Small intestine (tissue), 7 donors: Measurements from ENCODE around the gene ARL16. TPM values are rescaled to one million over a fixed set of nuclear protein-coding genes. Genes with fewer than 3 reads are reported as not detected.
"Not testable (repeated sequence)": the region's sequence is repeated elsewhere in the genome, so short reads cannot be mapped to it uniquely, and the experiment has no call there.

ENCODE experiments used
- DNase-seq, 2 donors: peaks; one replicate each; pipeline versions ENCODE4 v3.0.0 to v3.0.0-alpha.2; 2013
- FAIRE-seq: peaks from 2 replicates; lab custom pipeline; 2012; peaks lifted over from hg19 to GRCh38; lab: Jason Lieb, UNC
- H3K27ac ChIP-seq, 3 donors: one replicate each; pipeline ENCODE4 v1.5.1; 2013; ENCODE audit warnings: low read length in 2 of 3, mild to moderate bottlenecking in 2 of 3, control low read depth in 1 of 3, inconsistent platforms in 1 of 3, low read depth in 1 of 3, moderate library complexity in 1 of 3
- H3K27me3 ChIP-seq, 3 donors: one replicate each; pipeline ENCODE4 v1.6.1; 2013; ENCODE audit warnings: low read length in 3 of 3, inconsistent platforms in 1 of 3; ENCODE audit not compliant: control insufficient read depth in 3 of 3, insufficient read depth in 3 of 3
- H3K36me3 ChIP-seq, 3 donors: one replicate each; pipeline ENCODE4 v1.6.1; 2013; ENCODE audit warnings: low read length in 3 of 3, inconsistent platforms in 1 of 3, low read depth in 1 of 3, mild to moderate bottlenecking in 1 of 3, moderate library complexity in 1 of 3; ENCODE audit not compliant: control insufficient read depth in 3 of 3, insufficient read depth in 2 of 3
- H3K4me1 ChIP-seq, 3 donors: one replicate each; pipeline ENCODE4 v1.6.1; 2013; ENCODE audit warnings: low read length in 2 of 3, inconsistent platforms in 1 of 3, low read depth in 1 of 3, mild to moderate bottlenecking in 1 of 3, moderate library complexity in 1 of 3; ENCODE audit not compliant: control insufficient read depth in 3 of 3, insufficient read depth in 2 of 3
- H3K4me3 ChIP-seq, 3 donors: one replicate each; pipeline ENCODE4 v1.5.1; 2013; ENCODE audit warnings: low read length in 3 of 3, control low read depth in 1 of 3, inconsistent platforms in 1 of 3, low read depth in 1 of 3, mild to moderate bottlenecking in 1 of 3, moderate library complexity in 1 of 3
- H3K9me3 ChIP-seq, 2 donors: one replicate each; pipeline ENCODE4 v1.6.1; 2013; ENCODE audit warnings: low read depth in 1 of 2, low read length in 1 of 2; ENCODE audit not compliant: control insufficient read depth in 2 of 2, insufficient read depth in 1 of 2
- WGBS, 3 donors: extraction: QIAGEN DNeasy Blood & Tissue Kit; methylation state at CpG; one replicate each; pipeline ENCODE4 v1.1.7; 2013; 5-methylcytosine and 5-hydroxymethylcytosine counted together
- polyA plus RNA-seq, 4 donors: library from polyadenylated mRNA; stranded (reverse) in 3 of 4; unstranded in 1 of 4; fragments of 200-250 nt in 3 of 4; fragments of 120-200 nt in 1 of 4; gene quantifications; one replicate each; pipeline versions ENCODE4 v1.2.1 to v1.2.3, GENCODE V29; 2013
- donor health status: healthy with polysubstance abuse.
- donor health status: control.
- donor health status: control.
- donor health status: Bipolar disorder and iron deficiency.
- donor health status: healthy.

ARL16 gene
- polyA plus RNA-seq, 4 donors: 34.1 to 76.9 (median 51.4) TPM

DNA sequence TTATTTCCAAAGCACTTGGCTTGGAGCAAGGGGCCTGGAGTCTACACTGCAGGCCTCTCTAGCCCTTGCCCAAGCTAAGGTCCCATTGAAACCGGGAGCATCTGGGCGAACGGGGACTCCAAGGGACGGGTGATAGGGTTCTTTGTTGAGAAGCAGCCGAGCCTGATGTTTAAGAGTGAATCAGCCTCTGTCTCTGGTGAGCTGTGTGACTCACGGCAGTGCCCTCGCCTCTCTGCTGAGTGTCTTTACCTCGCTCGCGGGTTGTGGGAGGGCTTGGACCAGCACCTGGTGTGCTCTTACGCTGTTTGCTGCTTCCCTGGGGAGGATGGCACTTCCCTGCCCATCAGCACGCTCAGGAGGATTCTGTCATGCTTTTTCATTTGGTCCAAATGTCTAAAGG lies 1.5 kb upstream of the ARL16 start:
- Histone ChIP-seq H3K36me3 (peaks cover 3 to 73% (median 15%) of the 10 kb centered on the region in 3 donors), H3K27ac (no peak overlapping the region), H3K27me3 (no peaks in the 10 kb centered on the region), H3K4me3 (peak overlapping the region in 2 of 3 donors; percentile 95 to 97), H3K4me1 (peaks cover 0 to 13% (median 4%) of the 10 kb centered on the region in 3 donors), H3K9me3 (no peaks in the 10 kb centered on the region)
- WGBS, 3 donors: 53 to 69% (median 60%) methylated on average over 12 of the region's 12 CpGs
- no peak for FAIRE-seq
- DNase-seq: no peak

DNA sequence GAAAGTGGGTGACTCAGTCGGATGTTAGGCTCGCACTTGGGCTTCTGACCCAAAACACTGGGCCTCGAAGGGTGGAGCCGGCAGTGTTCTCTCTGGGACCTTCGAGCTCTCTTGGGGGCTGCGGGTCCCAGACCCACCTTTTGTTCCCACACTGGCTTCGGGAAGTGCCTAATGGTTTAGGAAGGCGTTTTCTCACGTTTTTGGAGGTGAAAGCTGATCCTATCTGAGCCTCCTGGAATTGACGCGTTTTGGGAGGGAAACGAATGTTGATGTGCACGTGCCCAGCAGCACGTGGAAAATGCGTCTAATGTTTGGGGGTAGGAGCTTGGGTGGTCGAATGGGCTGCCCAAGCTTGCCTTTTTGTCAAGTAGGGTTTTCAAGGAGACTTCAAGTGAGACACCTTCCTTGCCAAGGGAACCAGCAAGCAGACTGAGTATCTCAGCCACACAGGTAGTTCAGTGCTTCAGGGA lies 880 bp upstream of the ARL16 start:
- Histone ChIP-seq H3K4me3 (peak overlapping the region; percentile 95 to 98 (median 97)), H3K27me3 (no peaks in the 10 kb centered on the region), H3K9me3 (no peaks in the 10 kb centered on the region), H3K36me3 (peaks cover 3 to 71% (median 14%) of the 10 kb centered on the region in 3 donors), H3K27ac (peak overlapping the region in 2 of 3 donors; percentile 75 to 82), H3K4me1 (peaks cover 0 to 13% (median 4%) of the 10 kb centered on the region in 3 donors)
- FAIRE-seq (no peak), DNase-seq (peak; percentile 12 to 30)
- 1 to 2% (median 1%) methylated on average over 16 of the region's 16 CpGs for WGBS, 3 donors

GRCh38 chr17:81683208-81683583 lies 401 bp downstream of the ARL16 start:
- 0 to 1% (median 0%) methylated on average over 17 to 37 of the region's 37 CpGs for WGBS, 3 donors

DNA sequence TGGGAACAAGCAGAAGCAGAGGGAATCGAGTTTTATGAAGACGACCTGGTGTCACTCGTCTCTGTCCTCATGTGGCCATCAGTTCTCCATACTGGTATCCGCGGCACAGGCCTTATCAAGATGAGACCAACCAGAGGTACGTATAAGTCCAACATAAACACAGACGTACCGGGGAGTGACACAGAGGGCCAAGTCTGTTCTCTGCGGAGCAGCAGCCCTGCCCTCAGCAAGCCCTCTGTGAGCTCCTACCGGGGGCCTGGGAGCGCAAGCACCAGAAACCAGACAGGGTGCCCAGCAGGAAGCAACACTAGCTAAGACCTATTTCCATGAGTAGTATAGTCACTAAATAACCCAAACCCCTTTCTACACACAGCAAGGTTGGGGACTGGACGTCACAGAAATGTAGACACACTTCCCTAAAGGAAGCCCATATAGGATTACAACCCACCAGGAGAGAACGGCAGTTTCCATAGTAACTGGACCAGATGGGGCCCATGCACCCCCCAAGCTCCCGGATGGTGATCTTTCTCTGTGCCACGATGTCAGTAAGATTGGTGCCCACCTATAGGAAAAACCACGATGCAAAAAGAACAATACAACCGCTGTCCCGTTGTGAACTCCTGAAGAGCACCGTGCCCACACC lies 911 bp downstream of the ARL16 start:
- H3K27ac ChIP-seq: peak overlapping the region in 1 of 3 donors; percentile 64
- no peak for FAIRE-seq
- no peaks in the 10 kb centered on the region for H3K27me3 ChIP-seq
- peak in 1 of 2 donors; percentile 19 for DNase-seq
- no peaks in the 10 kb centered on the region for H3K9me3 ChIP-seq
- H3K4me1 ChIP-seq: peaks cover 0 to 13% (median 4%) of the 10 kb centered on the region in 3 donors
- H3K36me3 ChIP-seq: peaks cover 0 to 53% (median 7%) of the 10 kb centered on the region in 3 donors
- 30 to 41% (median 36%) methylated on average over 18 to 19 of the region's 19 CpGs for WGBS, 3 donors
- peak overlapping the region; percentile 81 to 97 (median 95) for H3K4me3 ChIP-seq

More at GRCh38 chr17:81683208-81683583, 401 bp downstream of the ARL16 start:
- Histone ChIP-seq H3K4me3 (peak overlapping the region; percentile 81 to 97 (median 95)), H3K27ac (peak overlapping the region in 2 of 3 donors; percentile 62 to 64), H3K27me3 (no peaks in the 10 kb centered on the region), H3K4me1 (peaks cover 0 to 13% (median 4%) of the 10 kb centered on the region in 3 donors), H3K36me3 (peaks cover 0 to 58% (median 7%) of the 10 kb centered on the region in 3 donors), H3K9me3 (no peaks in the 10 kb centered on the region)
- DNase-seq (no peak), FAIRE-seq (no peak)

GRCh38 chr17:81681672-81682071 lies 1.9 kb downstream of the ARL16 start:
- DNase-seq: no peak
- FAIRE-seq: no peak
- Histone ChIP-seq H3K27me3 (no peaks in the 10 kb centered on the region), H3K27ac (no peak overlapping the region), H3K36me3 (peaks cover 0 to 43% (median under 1%) of the 10 kb centered on the region in 3 donors), H3K4me3 (no peak overlapping the region), H3K4me1 (peaks cover 0 to 13% (median 4%) of the 10 kb centered on the region in 3 donors), H3K9me3 (peaks cover 0 to 1% of the 10 kb centered on the region in 2 donors)
- 82 to 86% (median 84%) methylated on average over 17 of the region's 17 CpGs for WGBS, 3 donors

- DNase-seq (no peak), FAIRE-seq (no peak)
- Histone ChIP-seq H3K27ac (no peak overlapping the region), H3K4me1 (peaks cover 0 to 8% (median 4%) of the 10 kb centered on the region in 3 donors), H3K4me3 (no peak overlapping the region), H3K9me3 (peaks cover 0 to 5% of the 10 kb centered on the region in 2 donors), H3K36me3 (peaks cover 0 to 32% (median 0%) of the 10 kb centered on the region in 3 donors), H3K27me3 (no peaks in the 10 kb centered on the region)
- 46 to 84% (median 74%) methylated on average over 11 of the region's 11 CpGs for WGBS, 3 donors
These were observed 3.4 kb downstream of the ARL16 start for GRCh38 chr17:81680150-81680549.

GRCh38 chr17:81676906-81677305 lies 6.7 kb downstream of the ARL16 start:
- WGBS, 3 donors: 88 to 95% (median 94%) methylated on average over 17 of the region's 17 CpGs
- DNase-seq: no peak
- Histone ChIP-seq H3K27me3 (no peaks in the 10 kb centered on the region), H3K36me3 (peaks cover 0 to 53% (median 8%) of the 10 kb centered on the region in 3 donors), H3K27ac (no peak overlapping the region), H3K9me3 (peaks cover 0 to 5% of the 10 kb centered on the region in 2 donors), H3K4me3 (no peak overlapping the region), H3K4me1 (no peaks in the 10 kb centered on the region)
- no peak for FAIRE-seq

- H3K9me3 ChIP-seq, FAIRE-seq, H3K27ac ChIP-seq, DNase-seq, H3K27me3 ChIP-seq, H3K4me3 ChIP-seq, H3K4me1 ChIP-seq: not testable (repeated sequence)
- WGBS, 3 donors: 42 to 49% (median 43%) methylated on average over 17 to 18 of the region's 18 CpGs
- H3K36me3 ChIP-seq: peaks cover 6 to 54% (median 10%) of the 10 kb centered on the region in 3 donors
These were observed 7.9 kb downstream of the ARL16 start for GRCh38 chr17:81675515-81676221.
